H1 (cell line): ENCODE results near the gene CASK. TPM values are rescaled to one million over a fixed set of nuclear protein-coding genes. Genes with fewer than 3 reads are reported as not detected.

Source experiments
- CTCF ChIA-PET: fragments of 300-600 bp; sonication (Branson Sonifier 250); formaldehyde crosslinking; loops from one replicate; lab custom pipeline; 2021; ENCODE audit not compliant: partially characterized antibody; lab: Charles Lee
- POLR2A ChIA-PET: fragments of 300-600 bp; sonication (Branson Sonifier 250); formaldehyde crosslinking; loops from one replicate; lab custom pipeline; 2021; ENCODE audit warnings: inconsistent platforms; ENCODE audit not compliant: partially characterized antibody; lab: Charles Lee
- DNase-seq, 2 experiments: peaks; one replicate each; pipeline versions ENCODE4 v3.0.0 to v3.0.0-alpha.2; 2010 to 2022; ENCODE audit warnings: low spot score in 2 of 2, low read depth in 1 of 2, mixed read lengths in 1 of 2
- FAIRE-seq: peaks from 2 replicates; lab custom pipeline; 2011; peaks lifted over from hg19 to GRCh38; lab: Jason Lieb, UNC
- H2AFZ ChIP-seq: 2 replicates; pipeline ENCODE4 v1.8.1; 2012; ENCODE audit warnings: low read length, inconsistent platforms
- H2AK5ac ChIP-seq: 2 replicates; pipeline ENCODE4 v1.6.1; 2013; ENCODE audit warnings: low read depth, low read length
- H2BK120ac ChIP-seq: replicated peaks from 2 replicates; pipeline ENCODE3; 2013; ENCODE audit warnings: low read depth, low read length, inconsistent platforms
- H2BK12ac ChIP-seq: 2 replicates; pipeline ENCODE4 v1.6.1; 2013; ENCODE audit warnings: low read depth, low read length
- H2BK15ac ChIP-seq: 2 replicates; pipeline ENCODE4 v1.6.1; 2013; ENCODE audit warnings: low read length
- H2BK20ac ChIP-seq: 2 replicates; pipeline ENCODE4 v1.6.1; 2013; ENCODE audit warnings: low read length
- H2BK5ac ChIP-seq: 2 replicates; pipeline ENCODE4 v1.6.1; 2013; ENCODE audit warnings: low read depth, low read length
- H3K14ac ChIP-seq: 2 replicates; pipeline ENCODE4 v1.6.1; 2013; ENCODE audit warnings: inconsistent platforms; ENCODE audit not compliant: insufficient read length
- H3K18ac ChIP-seq: 2 replicates; pipeline ENCODE4 v1.6.1; 2013; ENCODE audit warnings: low read length; ENCODE audit errors: extremely low read depth
- H3K23ac ChIP-seq: 2 replicates; pipeline ENCODE4 v1.6.1; 2013; ENCODE audit warnings: inconsistent platforms; ENCODE audit not compliant: insufficient read length
- H3K23me2 ChIP-seq: 2 replicates; pipeline ENCODE4 v1.6.1; 2013; ENCODE audit warnings: low read depth, low read length
- H3K27ac ChIP-seq: 2 replicates; pipeline ENCODE4 v1.6.1; 2011; ENCODE audit warnings: low read depth, low read length, inconsistent platforms
- H3K27me3 ChIP-seq, 4 experiments: replicated peaks in 1 of 4; 1 replicate in 1 of 4; 2 replicates in 3 of 4; pipeline versions ENCODE4 v1.6.1 to v1.8.1; 2011 to 2013; ENCODE audit warnings: low read length in 3 of 4, mild to moderate bottlenecking in 3 of 4, inconsistent platforms in 2 of 4, mixed read lengths in 2 of 4, moderate library complexity in 1 of 4; ENCODE audit not compliant: control insufficient read depth in 3 of 4, insufficient read depth in 3 of 4; ENCODE audit errors: extremely low read depth in 1 of 4
- H3K36me3 ChIP-seq, 4 experiments: 2 replicates each; pipeline versions ENCODE4 v1.6.1 to v1.8.1; 2011 to 2013; ENCODE audit warnings: mild to moderate bottlenecking in 4 of 4, low read length in 3 of 4, moderate library complexity in 2 of 4, control low read depth in 1 of 4, inconsistent platforms in 1 of 4; ENCODE audit not compliant: insufficient read depth in 4 of 4, control insufficient read depth in 2 of 4
- H3K4ac ChIP-seq: replicated peaks from 2 replicates; pipeline ENCODE3; 2013; ENCODE audit warnings: low read length, low read depth, mixed read lengths, inconsistent platforms; ENCODE audit not compliant: insufficient read length
- H3K4me1 ChIP-seq, 4 experiments: replicated peaks in 1 of 4; 1 replicate in 1 of 4; 2 replicates in 3 of 4; pipeline versions ENCODE4 v1.6.1 to v1.8.1; 2011 to 2013; ENCODE audit warnings: low read length in 3 of 4, inconsistent platforms in 2 of 4, mixed read lengths in 1 of 4; ENCODE audit not compliant: insufficient read depth in 4 of 4, control insufficient read depth in 3 of 4
- H3K4me2 ChIP-seq, 2 experiments: 2 replicates each; pipeline versions ENCODE4 v1.6.1 to v1.8.1; 2011 to 2013; ENCODE audit warnings: low read depth in 2 of 2, low read length in 2 of 2, control low read depth in 1 of 2, inconsistent platforms in 1 of 2, mild to moderate bottlenecking in 1 of 2; ENCODE audit not compliant: insufficient read depth in 1 of 2
- H3K4me3 ChIP-seq, 4 experiments: fragments of 200-600, 300-600 bp in 1 of 4; sonication (generic), shearing (Covaris generic), sonication (Bioruptor Twin) in 1 of 4; 2 replicates each; pipeline versions ENCODE4 v1.5.1 to v1.8.1; 2011 to 2016; ENCODE audit warnings: low read length in 4 of 4, low read depth in 3 of 4, control low read depth in 2 of 4, inconsistent platforms in 2 of 4, mild to moderate bottlenecking in 2 of 4, mixed read lengths in 1 of 4, moderate library complexity in 1 of 4; ENCODE audit not compliant: insufficient read depth in 2 of 4; ENCODE audit errors: extremely low read depth in 1 of 4
- H3K56ac ChIP-seq: replicated peaks from 2 replicates; pipeline ENCODE3; 2013; ENCODE audit warnings: low read depth, mild to moderate bottlenecking, mixed read lengths, low read length, inconsistent platforms; ENCODE audit not compliant: insufficient read length
- H3K79me1 ChIP-seq: 2 replicates; pipeline ENCODE4 v1.6.1; 2013; ENCODE audit warnings: low read depth, low read length, control low read depth
- H3K79me2 ChIP-seq, 2 experiments: 2 replicates each; pipeline versions ENCODE4 v1.6.1 to v1.8.1; 2012 to 2013; ENCODE audit warnings: low read length in 2 of 2, mild to moderate bottlenecking in 2 of 2, inconsistent platforms in 1 of 2; ENCODE audit not compliant: insufficient read depth in 2 of 2, control insufficient read depth in 1 of 2
- H3K9ac ChIP-seq, 4 experiments: replicated peaks in 1 of 4; 1 replicate in 1 of 4; 2 replicates in 3 of 4; pipeline versions ENCODE4 v1.6.1 to v1.8.1; 2011 to 2013; ENCODE audit warnings: low read depth in 3 of 4, low read length in 3 of 4, control low read depth in 2 of 4, mild to moderate bottlenecking in 2 of 4, moderate library complexity in 2 of 4, inconsistent platforms in 1 of 4; ENCODE audit errors: extremely low read depth in 1 of 4
- H3K9me3 ChIP-seq, 2 experiments: 2 replicates each; pipeline versions ENCODE4 v1.6.1 to v1.8.1; 2012 to 2013; ENCODE audit warnings: mild to moderate bottlenecking in 2 of 2, moderate library complexity in 2 of 2, control low read depth in 1 of 2, inconsistent platforms in 1 of 2, low read depth in 1 of 2, low read length in 1 of 2, mixed read lengths in 1 of 2; ENCODE audit not compliant: insufficient read depth in 2 of 2
- H4K20me1 ChIP-seq, 2 experiments: replicated peaks in 1 of 2; 2 replicates each; pipeline versions ENCODE3 to v1.8.1; 2011 to 2013; ENCODE audit warnings: inconsistent platforms in 2 of 2, low read length in 2 of 2, mild to moderate bottlenecking in 1 of 2; ENCODE audit not compliant: insufficient read depth in 2 of 2, control insufficient read depth in 1 of 2
- H4K5ac ChIP-seq: 2 replicates; pipeline ENCODE4 v1.6.1; 2013; ENCODE audit warnings: low read length, low read depth, mixed read lengths, inconsistent platforms; ENCODE audit not compliant: insufficient read length
- H4K8ac ChIP-seq: 2 replicates; pipeline ENCODE4 v1.8.0; 2013; ENCODE audit warnings: mild to moderate bottlenecking, moderate library complexity, low read length, inconsistent platforms; ENCODE audit not compliant: insufficient read depth; ENCODE audit errors: extremely low read depth
- H4K91ac ChIP-seq: replicated peaks from 2 replicates; pipeline ENCODE3; 2013; ENCODE audit warnings: low read length, mixed read lengths, inconsistent platforms; ENCODE audit not compliant: insufficient read length
- BRCA1 ChIP-seq: IDR thresholded peaks from 2 replicates; pipeline ENCODE4 v1.6.1; 2012; ENCODE audit warnings: low read depth, low read length, improper control_type of control experiment
- CREB1 ChIP-seq: IDR thresholded peaks from 2 replicates; pipeline ENCODE4 v1.6.1; 2012; ENCODE audit warnings: inconsistent platforms
- EGR1 ChIP-seq: IDR thresholded peaks from 2 replicates; pipeline ENCODE4 v1.6.1; 2011; ENCODE audit warnings: low read depth, low read length, borderline replicate concordance
- EZH2 ChIP-seq: fragments of 200-600 bp; sonication (generic); IDR thresholded peaks from 2 replicates; pipeline ENCODE4 v1.7.1; 2012; ENCODE audit warnings: low read depth, mild to moderate bottlenecking, moderate library complexity, low read length, inconsistent platforms; ENCODE audit not compliant: severe bottlenecking
- JUND ChIP-seq: IDR thresholded peaks from 2 replicates; pipeline ENCODE4 v1.6.1; 2011; ENCODE audit warnings: mild to moderate bottlenecking, improper control_type of control experiment, low read length
- KDM5A ChIP-seq: fragments of 200-600 bp; IDR thresholded peaks from 2 replicates; pipeline ENCODE4 v1.7.1; 2012; ENCODE audit warnings: mild to moderate bottlenecking, low read length, inconsistent platforms, mixed read lengths
- PHF8 ChIP-seq: fragments of 200-600 bp; sonication (generic); conservative IDR thresholded peaks from 2 replicates; pipeline ENCODE4 v1.7.1; 2012; ENCODE audit warnings: low read depth, mild to moderate bottlenecking, inconsistent platforms, low read length, moderate library complexity
- SRF ChIP-seq: IDR thresholded peaks from 2 replicates; pipeline ENCODE4 v1.6.1; 2011; ENCODE audit warnings: mild to moderate bottlenecking, low read depth, low read length, moderate library complexity
- WGBS, 2 experiments: shearing (Covaris generic) in 1 of 2; methylation state at CpG; one replicate each; pipeline versions ENCODE4 v1.1.6 to v1.1.7; 2013 to 2015; ENCODE audit warnings: low lambda C conversion rate in 2 of 2, mixed read lengths in 2 of 2, inconsistent platforms in 1 of 2, low coverage in 1 of 2, missing lambda C conversion rate in 1 of 2; ENCODE audit not compliant: insufficient replicate concordance in 2 of 2, insufficient coverage in 1 of 2, insufficient read length in 1 of 2; ENCODE audit errors: extremely low coverage in 1 of 2, missing lambda C conversion rate in 1 of 2; 5-methylcytosine and 5-hydroxymethylcytosine counted together
- polyA plus RNA-seq, 7 experiments: library from polyadenylated mRNA; depleted of rRNA in 3 of 7; stranded (reverse) in 5 of 7; unstranded in 2 of 7; fragments of >200 nt in 5 of 7; fragments of 200-250 nt in 2 of 7; gene quantifications; 1 replicate in 5 of 7; 2 replicates in 1 of 7; 4 replicates in 1 of 7; pipeline versions ENCODE4 v1.2.1 to v1.2.3, GENCODE V29; 2011 to 2013; ENCODE audit warnings: missing spikeins in 2 of 7, mixed read lengths in 2 of 7
- total RNA-seq: library from RNA; stranded (reverse); fragmentation: NEBNext Ultra II Directional; extraction: Animal tissue kit (Norgen Biotek cat#: 25700); gene quantifications from 2 replicates; pipeline ENCODE4 v1.2.1, GENCODE V29; 2021
- TF ChIP-seq, protein P1 (sequence below): IDR thresholded peaks from 2 replicates; pipeline ENCODE4 v1.6.1; 2012; ENCODE audit warnings: inconsistent platforms

The CASK gene
- total and polyA plus RNA-seq, 2 of the 8 experiments (the other 6 are each of a cell fraction or from before 2014, with no cell fraction given), result 21.6 to 55.1 TPM

DNA sequence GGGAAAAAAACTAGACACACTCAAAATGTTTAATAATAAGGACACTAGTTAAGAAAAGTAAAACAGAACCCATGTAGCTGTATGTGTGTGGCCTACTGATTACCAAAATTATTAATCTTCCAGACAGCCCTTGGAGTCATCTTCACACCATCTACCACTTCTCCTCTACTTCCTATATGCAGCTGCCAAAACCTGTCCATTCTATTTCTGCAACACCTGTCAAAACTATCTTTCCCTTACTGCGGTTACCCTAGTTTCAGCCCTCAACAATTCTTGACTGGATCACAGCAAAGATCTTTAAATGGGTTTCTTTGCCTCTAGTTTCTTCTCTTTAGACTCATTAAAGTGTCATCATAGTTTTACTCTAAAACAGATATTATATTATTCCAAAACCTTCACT lies 126.8 kb downstream of the CASK start:
- TF ChIP-seq EGR1 (no peak), SRF (no peak), KDM5A (no peak), CREB1 (no peak), PHF8 (no peak), BRCA1 (no peak), EZH2 (no peak), JUND (no peak)
- TF ChIP-seq, protein P1, sequence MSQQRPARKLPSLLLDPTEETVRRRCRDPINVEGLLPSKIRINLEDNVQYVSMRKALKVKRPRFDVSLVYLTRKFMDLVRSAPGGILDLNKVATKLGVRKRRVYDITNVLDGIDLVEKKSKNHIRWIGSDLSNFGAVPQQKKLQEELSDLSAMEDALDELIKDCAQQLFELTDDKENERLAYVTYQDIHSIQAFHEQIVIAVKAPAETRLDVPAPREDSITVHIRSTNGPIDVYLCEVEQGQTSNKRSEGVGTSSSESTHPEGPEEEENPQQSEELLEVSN, result no peak
- no peaks in the 10 kb centered on the region; a peak in 1 of 7 replicates for H3K4me1 ChIP-seq
- no peak for DNase-seq
- H3K27ac ChIP-seq, result no peak overlapping the region
- H4K91ac ChIP-seq, result no peak overlapping the region
- peaks cover 2% of the 10 kb centered on the region; the same call in 1 of the 2 replicates for H3K79me1 ChIP-seq
- H4K8ac ChIP-seq, result no peak overlapping the region
- H3K9ac ChIP-seq, result no peak overlapping the region
- no peaks in the 10 kb centered on the region for H3K27me3 ChIP-seq
- peaks cover 0 to 1% of the 10 kb centered on the region in 2 experiments for H4K20me1 ChIP-seq
- H3K4me3 ChIP-seq, result no peak overlapping the region
- H2AK5ac ChIP-seq, result no peak overlapping the region
- no peak overlapping the region for H2AFZ ChIP-seq
- no peaks in the 10 kb centered on the region; a peak in 1 of 8 replicates for H3K36me3 ChIP-seq
- H2BK120ac ChIP-seq, result no peak overlapping the region
- H3K4ac ChIP-seq, result no peak overlapping the region
- H3K23ac ChIP-seq, result no peak overlapping the region
- ChIA-PET POLR2A (no interaction called here), CTCF (interaction anchor here (0.6 to 1.0 kb wide), 4 partner anchors 13 to 506 kb away, joined by 3 read pairs; partner anchors contain the start of gene CASK)
- no peak overlapping the region for H4K5ac ChIP-seq
- no peak overlapping the region for H2BK15ac ChIP-seq
- H3K4me2 ChIP-seq, result no peak overlapping the region
- no peak overlapping the region for H3K18ac ChIP-seq
- H3K79me2 ChIP-seq, result peaks cover 0 to 12% of the 10 kb centered on the region in 2 experiments; a peak in 2 of 4 replicates
- 100% methylated on average over 1 of the region's 1 CpG; no CpG with 5 or more reads in 1 of the 2 experiments for WGBS, 2 experiments
- peaks cover 2 to 5% of the 10 kb centered on the region in 2 experiments; a peak in 1 of 4 replicates for H3K9me3 ChIP-seq
- H3K14ac ChIP-seq, result no peak overlapping the region
- H2BK12ac ChIP-seq, result no peak overlapping the region
- H3K23me2 ChIP-seq, result no peaks in the 10 kb centered on the region
- no peak for FAIRE-seq
- H2BK5ac ChIP-seq, result no peak overlapping the region
- no peak overlapping the region for H3K56ac ChIP-seq
- no peak overlapping the region for H2BK20ac ChIP-seq
